RPMI7951 (cell line): Measurements from ENCODE around the gene CPPED1. TPM values are rescaled to one million over a fixed set of nuclear protein-coding genes. Genes with fewer than 3 reads are reported as not detected.
"Not testable (repeated sequence)": the region's sequence is repeated elsewhere in the genome, so short reads cannot be mapped to it uniquely, and the experiment has no call there.

Experiments used
- DNase-seq: peaks from one replicate; pipeline ENCODE4 v3.0.0-alpha.2; 2012; ENCODE audit warnings: low read depth
- total RNA-seq: library from RNA; depleted of rRNA; stranded (reverse); fragments of >200 nt; shearing (Covaris generic); gene quantifications from 2 replicates; pipeline ENCODE4 v1.2.3, GENCODE V29; 2014; rRNA removed

Gene CPPED1
- 16.5 and 16.7 TPM in 2 replicates for total RNA-seq

- peak; percentile 93 for DNase-seq
Observed at GRCh38 chr16:12803203-12804093, at the start of gene CPPED1. TSS of gene CPPED1 (minus strand) at chr16:12803887. CDS start at chr16:12803776, 111 bp downstream.

DNA sequence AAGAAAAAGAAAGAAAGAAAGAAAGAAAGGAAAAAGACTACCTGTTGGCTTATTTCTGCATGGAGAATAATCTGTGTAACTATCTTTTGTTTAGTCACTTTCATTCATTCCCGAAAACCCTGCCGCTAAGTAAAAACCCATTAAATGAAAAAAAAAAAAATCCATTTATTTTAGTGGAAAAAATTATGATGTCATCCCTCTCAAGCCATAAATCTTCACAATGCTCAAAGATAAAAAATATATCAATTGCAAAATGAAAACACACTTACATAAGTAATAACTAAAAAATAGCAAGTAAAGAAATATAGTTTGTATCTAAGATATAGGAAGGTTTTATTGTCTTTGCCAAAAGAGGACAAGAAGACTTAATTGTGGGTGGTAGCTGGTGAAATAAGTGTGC is 46.5 kb upstream of the CPPED1 start:
- DNase-seq = no peak

- no peak for DNase-seq
Observed at GRCh38 chr16:12846592-12846991, 42.9 kb upstream of the CPPED1 start.

- DNase-seq = no peak
Observed at GRCh38 chr16:12845282-12845681, 41.6 kb upstream of the CPPED1 start.

GRCh38 chr16:12837756-12838155 is 34.1 kb upstream of the CPPED1 start:
- no peak for DNase-seq

DNA sequence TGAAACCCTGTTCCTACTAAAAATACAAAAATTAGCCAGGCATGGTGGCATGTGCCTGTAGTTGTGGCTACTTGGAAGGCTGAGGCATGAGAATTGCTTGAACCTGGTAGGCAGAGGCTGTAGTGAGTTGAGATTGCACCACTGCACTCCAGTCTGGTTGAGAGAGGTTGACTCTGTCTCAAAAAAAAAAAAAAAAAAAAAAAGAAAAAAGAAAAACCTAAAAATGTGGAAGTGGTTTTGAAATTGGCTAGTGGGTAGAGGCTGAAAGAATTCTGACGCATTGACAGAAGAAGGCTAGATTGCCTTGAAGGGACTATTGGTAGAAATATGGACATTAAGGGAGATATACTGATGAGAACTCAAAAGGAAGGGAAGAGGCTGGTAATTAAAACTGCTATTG is 33.6 kb upstream of the CPPED1 start:
- DNase-seq = no peak

DNA sequence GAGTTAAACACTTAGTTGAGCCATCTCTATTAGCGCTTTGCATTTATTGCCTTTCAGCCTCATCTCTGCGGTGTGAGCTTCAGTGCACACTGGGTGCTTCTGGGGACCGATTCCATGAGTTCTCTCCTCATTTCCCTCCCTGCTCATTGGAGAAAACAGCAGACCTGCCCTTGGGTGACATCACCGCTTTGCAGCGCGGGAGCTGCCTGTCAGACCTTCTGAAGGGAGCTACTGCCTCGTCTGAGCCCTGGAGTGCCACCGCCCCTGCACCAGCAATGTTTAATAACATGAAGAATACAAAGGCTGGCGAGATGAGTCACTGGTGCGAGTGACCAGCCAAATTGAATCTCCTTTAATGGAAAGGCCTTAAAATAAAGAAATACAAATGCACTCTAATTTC is 30.2 kb upstream of the CPPED1 start:
- peak; percentile 73 for DNase-seq

DNA sequence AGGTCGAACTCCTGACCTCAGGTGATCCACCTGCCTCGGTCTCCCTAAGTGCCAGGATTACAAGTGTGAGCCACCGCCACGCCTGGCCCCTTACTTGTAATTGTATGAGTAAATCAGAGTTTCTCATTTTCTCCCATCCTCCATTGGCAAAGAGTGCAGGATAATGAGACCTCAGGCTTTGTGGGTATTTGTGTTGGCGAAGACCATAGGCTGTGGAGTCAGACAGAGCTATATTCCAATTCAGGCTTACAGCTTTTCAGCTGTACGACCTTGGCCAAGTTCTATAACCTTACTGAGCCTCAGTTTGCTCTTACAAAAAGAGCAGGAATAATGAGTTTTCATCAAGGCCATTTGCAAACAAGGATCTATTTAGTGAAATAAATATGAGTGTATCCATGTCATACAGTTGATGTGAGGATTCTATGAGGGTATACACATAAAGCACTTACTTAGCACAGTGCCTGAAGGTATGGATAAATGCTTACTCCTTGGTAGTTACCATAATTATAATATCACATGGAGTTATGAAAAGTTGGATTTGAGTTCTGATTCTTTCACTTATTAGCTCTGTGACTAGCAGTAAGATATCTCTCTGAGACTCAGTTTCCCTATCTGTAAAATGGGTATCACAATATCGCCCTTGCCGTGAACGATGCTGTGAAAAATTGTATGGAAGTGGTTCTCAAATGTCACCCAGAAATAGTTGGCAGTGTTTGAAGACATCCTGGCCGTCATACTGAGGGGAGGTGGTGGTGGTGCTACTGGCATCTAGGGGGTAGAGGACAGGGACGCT is 25.6 kb upstream of the CPPED1 start:
- DNase-seq = no peak

DNA sequence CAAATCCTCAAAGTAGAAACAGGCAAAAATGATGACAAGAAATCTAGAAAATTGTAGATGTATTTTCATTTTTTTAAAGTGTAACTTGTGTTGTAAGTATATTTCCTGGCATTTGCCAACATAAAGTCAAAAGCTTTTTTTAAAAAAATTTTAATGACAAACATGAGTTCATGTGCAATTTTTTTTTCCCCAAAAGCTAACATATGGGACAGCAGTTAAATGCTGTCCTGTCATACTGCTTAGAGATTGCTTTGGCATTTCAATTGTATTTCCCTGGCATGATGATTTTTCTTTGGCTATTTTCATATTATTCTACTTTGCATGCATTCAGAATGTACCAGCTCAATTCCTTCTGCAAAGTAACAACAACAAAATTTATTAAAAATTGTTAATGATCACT is 24.5 kb upstream of the CPPED1 start:
- DNase-seq = no peak

GRCh38 chr16:12826559-12826958 is 22.9 kb upstream of the CPPED1 start:
- DNase-seq = no peak

GRCh38 chr16:12819126-12820117 is 15.7 kb upstream of the CPPED1 start:
- peak; percentile 54 for DNase-seq

DNA sequence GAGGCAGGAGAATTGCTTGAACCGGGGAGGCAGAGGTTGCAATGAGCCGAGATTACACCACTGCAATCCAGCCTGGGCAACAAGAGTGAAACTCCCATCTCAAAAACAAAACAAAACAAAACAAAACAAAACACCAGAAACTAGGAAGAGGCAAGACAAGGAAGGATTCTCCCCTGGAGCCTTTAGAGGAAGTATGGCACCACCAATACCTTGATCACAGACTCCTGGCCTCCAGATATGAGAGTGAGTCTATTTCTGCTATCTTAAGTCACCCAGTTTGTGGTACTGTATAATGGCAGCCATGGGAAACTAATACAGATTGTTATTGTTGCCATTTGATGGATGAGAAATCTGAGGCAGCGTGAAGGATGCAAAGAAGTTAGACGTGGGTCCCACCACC is 14.6 kb upstream of the CPPED1 start:
- no peak for DNase-seq

DNA sequence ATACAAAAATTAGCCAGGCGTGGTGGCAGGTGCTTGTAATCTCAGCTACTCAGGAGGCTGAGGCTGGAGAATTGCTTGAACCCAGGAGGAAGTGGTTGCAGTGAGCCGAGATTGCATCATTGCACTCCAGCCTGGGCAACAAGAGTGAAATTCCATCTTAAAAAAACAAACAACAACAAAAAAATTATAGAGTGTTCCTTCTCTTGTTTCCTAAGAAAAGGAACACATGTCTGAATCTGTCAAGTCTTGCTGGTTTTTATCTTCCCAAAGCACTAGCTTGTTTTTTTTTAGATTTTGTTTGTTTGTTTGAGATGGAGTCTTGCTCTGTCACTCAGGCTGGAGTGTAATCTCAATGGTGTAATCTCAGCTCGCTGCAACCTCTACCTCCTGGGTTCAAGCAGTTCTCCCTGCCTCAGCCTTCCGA is 13.1 kb upstream of the CPPED1 start:
- not testable (repeated sequence) for DNase-seq

DNA sequence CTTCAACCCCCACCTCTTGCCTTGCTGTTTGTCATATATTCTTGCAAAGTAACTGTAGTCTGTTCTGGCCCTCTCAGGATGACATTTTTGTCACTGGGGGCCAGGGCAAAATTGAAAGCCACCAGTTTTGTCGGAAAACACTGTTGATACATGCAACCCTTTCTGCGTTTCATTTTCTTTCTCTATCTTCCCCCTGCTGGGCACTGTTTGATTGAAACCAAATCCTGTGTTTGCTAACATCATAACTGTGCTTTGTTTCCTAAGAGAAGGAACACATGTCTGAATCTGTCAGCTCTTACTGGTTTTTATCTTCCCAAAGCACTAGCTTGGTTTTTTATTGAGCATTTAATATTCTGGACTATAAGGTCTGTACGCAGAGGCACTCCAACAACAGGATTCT is 11.7 kb upstream of the CPPED1 start:
- no peak for DNase-seq

GRCh38 chr16:12813734-12814133 is 10.0 kb upstream of the CPPED1 start:
- not testable (repeated sequence) for DNase-seq

DNA sequence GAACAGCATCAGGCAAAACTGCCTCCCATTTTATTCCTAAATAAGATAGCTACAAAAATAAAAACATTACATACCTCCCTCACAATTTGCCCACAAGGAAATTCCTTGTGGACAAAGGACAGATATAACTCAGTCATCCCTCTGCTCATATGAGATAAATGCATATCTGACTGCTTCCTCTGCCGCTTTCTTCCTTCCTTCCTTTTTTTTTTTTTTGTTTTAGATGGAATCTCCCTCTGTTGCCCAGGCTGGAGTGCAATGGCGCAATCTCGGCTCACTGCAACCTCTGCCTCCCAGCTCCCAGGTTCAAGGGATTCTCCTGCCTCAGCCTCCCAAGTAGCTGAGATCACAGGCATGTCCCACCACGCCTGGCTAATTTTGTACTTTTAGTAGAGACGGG is 9.6 kb upstream of the CPPED1 start:
- DNase-seq = not testable (repeated sequence)

- no peak for DNase-seq
Observed at GRCh38 chr16:12811441-12812383, 8.0 kb upstream of the CPPED1 start.

- DNase-seq = no peak
Observed at GRCh38 chr16:12805066-12805465, 1.4 kb upstream of the CPPED1 start.

DNA sequence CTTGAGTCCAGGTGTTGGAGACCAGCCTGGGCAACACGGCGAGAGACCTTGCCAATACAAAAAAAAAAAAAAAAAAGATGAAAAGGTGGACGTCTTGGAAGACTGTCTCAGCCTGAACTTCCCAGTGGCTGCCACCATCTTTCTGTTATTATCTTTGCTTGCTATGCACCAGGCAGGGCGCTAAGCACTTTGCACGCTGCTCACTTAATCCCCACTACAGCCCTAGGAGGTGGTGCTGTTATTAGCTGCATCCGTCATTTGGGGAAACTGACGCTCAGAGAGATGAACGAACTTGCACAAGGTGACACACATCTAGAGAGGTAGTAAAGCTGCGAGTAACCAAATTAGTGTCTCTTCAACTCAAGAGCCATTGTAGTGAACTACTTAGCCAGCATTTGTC is 708 bp upstream of the CPPED1 start:
- DNase-seq = no peak

GRCh38 chr16:12802661-12803060 is 1.0 kb downstream of the CPPED1 start:
- peak; percentile 14 for DNase-seq
